Hippocampal formation (tissue), 2 donors: ENCODE data around the gene GPC4.
"Not testable (repeated sequence)": the region's sequence is repeated elsewhere in the genome, so short reads cannot be mapped to it uniquely, and the experiment has no call there.

Source experiments
- DNase-seq, 2 donors: peaks; one replicate each; lab custom pipeline; 2025; lab: John Stamatoyannopoulos, UW

GPC4 gene

GRCh38 chrX:133305348-133305747 is 109.9 kb downstream of the GPC4 start:
- no peak for DNase-seq

GRCh38 chrX:133302775-133303445 is 112.4 kb downstream of the GPC4 start:
- DNase-seq, result no peak

- DNase-seq, result no peak
Measured at GRCh38 chrX:133300591-133300990, 114.7 kb downstream of the GPC4 start.

GRCh38 chrX:133297284-133297683 is 118.0 kb downstream of the GPC4 start:
- DNase-seq, result no peak

GRCh38 chrX:133294126-133294525 is 121.2 kb downstream of the GPC4 start:
- DNase-seq, result no peak

- no peak for DNase-seq
Measured at GRCh38 chrX:133290076-133290475, 125.2 kb downstream of the GPC4 start.

GRCh38 chrX:133287860-133288259 is 127.4 kb downstream of the GPC4 start:
- DNase-seq, result no peak

- DNase-seq, result no peak
Measured at GRCh38 chrX:133285341-133285740, 129.9 kb downstream of the GPC4 start.

GRCh38 chrX:133279112-133279730 is 136.1 kb downstream of the GPC4 start:
- DNase-seq, result not testable (repeated sequence)

- DNase-seq, result no peak
Measured at GRCh38 chrX:133273180-133273579, 142.1 kb downstream of the GPC4 start.

GRCh38 chrX:133269168-133269567 is 146.1 kb downstream of the GPC4 start:
- no peak for DNase-seq

- no peak for DNase-seq
Measured at GRCh38 chrX:133267621-133268020, 147.7 kb downstream of the GPC4 start.

GRCh38 chrX:133265331-133265730 is 150.0 kb downstream of the GPC4 start:
- DNase-seq, result no peak

GRCh38 chrX:133258481-133258880 is 156.8 kb downstream of the GPC4 start:
- no peak for DNase-seq

- no peak for DNase-seq
Measured at GRCh38 chrX:133254666-133255065, 160.6 kb downstream of the GPC4 start.

GRCh38 chrX:133251204-133251603 is 164.1 kb downstream of the GPC4 start:
- DNase-seq, result no peak

- no peak for DNase-seq
Measured at GRCh38 chrX:133250184-133251100, 164.8 kb downstream of the GPC4 start.
